GM19193 (cell line): Measurements from ENCODE around the gene KCNQ1OT1.

ENCODE experiments used
- POLR2A ChIP-seq: IDR thresholded peaks from 4 replicates; pipeline ENCODE4 v1.6.1; 2011; ENCODE audit not compliant: insufficient read depth, insufficient read length; ENCODE audit errors: extremely low read depth

The KCNQ1OT1 gene

GRCh38 chr11:2728663-2729332 lies 29.0 kb upstream of the KCNQ1OT1 start:
- no peak for TF ChIP-seq POLR2A

- TF ChIP-seq POLR2A = no peak
Measured at GRCh38 chr11:2728128-2728662, 28.4 kb upstream of the KCNQ1OT1 start.

DNA sequence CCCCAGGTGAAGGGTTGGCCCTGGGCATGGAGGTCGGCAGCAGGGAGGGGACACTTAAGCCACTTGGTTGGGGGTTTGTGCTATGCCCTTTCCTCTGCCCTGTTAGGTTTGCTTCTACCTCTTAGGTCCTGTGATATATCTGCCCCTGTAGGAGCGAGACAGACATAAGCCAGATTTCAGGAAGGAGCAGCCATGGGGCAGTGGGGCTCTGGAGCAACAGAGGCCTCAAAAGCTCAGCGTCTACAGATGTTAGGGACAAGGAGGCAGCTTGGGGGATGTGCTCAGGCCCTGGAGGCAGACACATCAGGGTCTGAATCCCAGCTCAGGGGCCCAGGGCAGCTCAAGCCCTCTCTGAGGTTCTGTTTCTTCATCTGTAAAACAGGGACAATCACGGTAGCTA lies 27.2 kb upstream of the KCNQ1OT1 start:
- TF ChIP-seq POLR2A = no peak

DNA sequence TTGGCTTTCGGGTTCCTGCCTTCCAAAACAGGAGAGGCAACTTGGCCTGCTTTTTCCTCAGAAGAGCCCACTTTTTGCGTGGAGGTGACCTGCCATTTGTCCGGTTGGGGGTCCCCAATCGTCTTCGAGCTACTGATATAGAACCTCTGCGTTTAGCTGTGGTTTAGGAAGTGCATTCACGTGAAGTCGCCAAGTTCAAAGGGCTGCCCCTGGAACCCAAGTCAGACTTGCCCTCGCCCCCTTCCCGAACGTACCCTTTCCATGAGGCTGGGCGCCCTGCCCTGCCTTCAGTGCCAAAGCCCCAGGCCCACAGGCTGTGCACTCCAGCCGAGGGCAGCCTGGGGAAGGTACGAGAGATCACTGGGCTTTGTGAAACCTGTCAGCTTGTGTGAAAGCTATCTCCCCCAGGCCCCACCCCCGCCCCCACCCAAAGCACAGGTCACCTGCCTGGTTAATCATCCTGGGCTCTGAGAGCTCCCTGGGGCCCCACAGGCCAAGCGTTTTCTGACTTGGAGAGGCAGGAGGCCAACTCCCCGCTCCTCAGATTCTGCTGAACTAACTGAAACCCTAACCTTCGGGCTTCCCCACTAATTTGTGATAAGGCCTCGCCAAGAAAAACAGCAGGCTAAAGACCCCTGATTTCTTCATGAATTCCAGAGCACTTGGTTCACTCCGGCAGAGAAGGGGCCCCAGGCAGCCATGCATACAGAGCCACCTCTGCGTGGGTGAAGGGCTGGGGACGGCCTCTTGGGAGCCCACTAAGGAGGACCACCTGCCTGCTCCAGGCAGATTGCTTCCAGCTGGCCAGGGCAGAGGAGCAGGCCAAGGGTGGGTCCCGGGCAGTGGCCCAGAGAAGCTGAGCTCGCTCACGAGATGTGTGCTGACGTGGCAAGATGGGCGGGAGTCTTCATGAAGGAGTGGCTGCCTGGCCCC lies 25.8 kb upstream of the KCNQ1OT1 start:
- no peak for TF ChIP-seq POLR2A

DNA sequence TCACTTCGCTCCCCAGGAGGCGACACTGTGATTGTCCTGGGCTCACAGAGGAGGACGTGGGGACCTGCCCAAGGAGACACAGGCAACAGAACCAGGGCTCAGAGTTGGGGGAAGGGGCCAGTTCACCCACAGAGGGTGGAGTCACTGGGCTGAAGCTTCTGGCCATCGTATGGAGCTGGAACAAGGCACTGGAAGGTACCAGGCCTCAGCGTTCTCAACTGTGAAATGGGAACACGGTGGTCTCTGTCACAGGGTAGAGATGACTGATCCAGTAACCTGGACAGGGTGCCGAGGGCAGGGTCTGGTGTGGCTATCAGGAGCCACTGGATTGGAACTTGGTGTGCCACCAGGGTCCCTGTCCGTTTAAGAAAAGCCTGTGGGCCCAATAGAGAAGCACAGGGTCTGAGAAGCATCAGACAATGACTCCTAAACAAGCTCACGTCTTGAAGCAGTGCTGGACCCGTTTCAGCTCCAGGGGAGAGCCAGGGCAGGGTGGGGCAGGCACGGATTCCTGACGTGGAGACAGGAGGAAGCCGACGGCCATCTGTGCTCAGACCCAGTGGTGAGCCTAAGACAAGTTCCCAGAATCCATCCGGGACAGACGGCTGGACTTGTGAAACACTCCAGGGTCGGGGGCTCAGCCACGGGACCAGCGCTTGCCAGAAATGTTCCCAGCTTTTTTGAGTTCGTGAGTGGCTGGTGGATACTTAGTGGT lies 25.0 kb upstream of the KCNQ1OT1 start:
- no peak for TF ChIP-seq POLR2A

DNA sequence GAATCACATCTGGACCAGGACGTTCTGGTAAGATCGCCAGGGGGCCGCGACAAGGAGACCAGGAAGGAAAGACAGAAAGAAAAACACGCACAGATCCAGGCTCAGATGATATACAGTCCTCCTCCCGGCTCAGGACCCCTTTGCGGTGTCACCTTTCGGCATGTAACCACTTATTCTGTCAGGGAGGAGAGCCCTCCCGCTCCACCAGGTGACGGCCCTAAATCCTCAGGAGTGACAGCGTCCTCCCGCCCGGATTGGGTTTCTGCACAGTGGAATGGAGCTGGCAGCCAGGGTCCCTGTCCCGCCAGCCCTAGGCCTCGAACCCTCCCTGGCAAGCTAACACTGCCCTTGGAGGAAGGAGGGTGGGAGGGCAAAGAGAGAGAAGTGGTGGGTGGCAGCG lies 24.3 kb upstream of the KCNQ1OT1 start:
- TF ChIP-seq POLR2A = no peak

- TF ChIP-seq POLR2A = no peak
Measured at GRCh38 chr11:2722955-2723354, 23.2 kb upstream of the KCNQ1OT1 start.

GRCh38 chr11:2721210-2721916 lies 21.6 kb upstream of the KCNQ1OT1 start:
- TF ChIP-seq POLR2A = no peak

DNA sequence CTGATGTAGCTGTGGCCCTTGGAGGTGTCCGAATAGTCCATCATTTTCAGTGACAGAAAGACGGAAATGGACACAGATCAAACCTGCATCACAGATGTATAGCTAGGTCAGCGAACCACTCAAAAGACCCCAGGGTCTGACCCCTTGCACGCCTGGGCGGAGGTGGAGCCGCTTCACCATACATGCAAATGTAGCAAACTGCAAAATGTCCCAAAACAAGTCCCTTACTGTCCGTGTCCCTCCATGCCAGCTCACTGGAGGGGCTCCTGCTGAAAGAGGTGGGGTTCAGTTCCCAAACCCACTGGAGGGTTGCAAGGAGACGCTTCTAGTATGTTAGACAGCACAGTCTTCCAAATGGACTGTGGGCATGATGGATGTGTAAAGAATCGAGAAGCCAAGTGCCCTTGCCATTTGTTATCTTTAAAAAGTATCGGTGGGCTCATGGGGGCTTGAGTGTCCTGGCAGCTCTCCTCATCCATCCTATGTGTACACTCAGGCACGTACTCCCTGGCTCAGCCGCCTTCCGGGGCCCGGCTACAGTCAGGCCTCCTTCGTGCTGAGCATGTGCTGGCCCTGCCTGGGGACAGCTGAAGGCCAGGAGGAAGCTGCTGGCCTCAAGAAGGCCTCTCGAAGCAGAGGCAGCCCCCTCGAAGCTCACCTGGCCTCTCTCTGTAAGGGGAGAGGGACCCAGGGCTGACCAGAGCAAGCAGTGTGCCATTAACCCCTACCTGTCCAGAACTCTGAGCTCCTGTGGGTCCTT lies 20.2 kb upstream of the KCNQ1OT1 start:
- no peak for TF ChIP-seq POLR2A

DNA sequence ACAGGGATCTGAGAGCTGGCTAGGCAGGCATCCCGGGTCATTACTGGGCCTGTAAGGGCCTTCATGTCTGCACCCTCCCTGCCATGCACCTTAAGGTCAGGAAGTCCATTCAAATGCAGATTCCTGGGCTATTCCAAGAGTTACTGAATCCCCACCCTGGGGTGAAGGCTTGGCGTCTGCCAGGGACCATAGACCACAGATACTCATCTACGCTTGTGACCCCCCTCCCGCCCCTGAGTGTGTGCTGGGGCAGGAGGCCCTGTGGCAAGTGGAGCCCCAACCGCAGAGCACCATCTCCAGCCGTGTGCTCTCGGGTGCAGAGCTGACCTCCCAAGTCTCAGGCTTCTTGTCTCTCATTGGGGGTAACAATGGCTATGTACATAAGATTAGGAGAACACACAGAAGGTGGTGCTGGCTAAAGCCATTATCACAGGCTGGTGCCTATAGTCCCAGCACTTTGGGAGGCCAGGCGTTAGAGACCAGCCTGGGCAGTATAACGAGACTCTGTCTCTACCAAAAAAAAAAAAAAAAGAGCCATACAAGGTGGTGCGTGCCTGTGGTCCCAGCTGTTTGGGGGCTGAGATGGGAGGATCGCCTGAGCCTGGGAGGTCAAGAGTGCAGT lies 19.1 kb upstream of the KCNQ1OT1 start:
- no peak for TF ChIP-seq POLR2A

DNA sequence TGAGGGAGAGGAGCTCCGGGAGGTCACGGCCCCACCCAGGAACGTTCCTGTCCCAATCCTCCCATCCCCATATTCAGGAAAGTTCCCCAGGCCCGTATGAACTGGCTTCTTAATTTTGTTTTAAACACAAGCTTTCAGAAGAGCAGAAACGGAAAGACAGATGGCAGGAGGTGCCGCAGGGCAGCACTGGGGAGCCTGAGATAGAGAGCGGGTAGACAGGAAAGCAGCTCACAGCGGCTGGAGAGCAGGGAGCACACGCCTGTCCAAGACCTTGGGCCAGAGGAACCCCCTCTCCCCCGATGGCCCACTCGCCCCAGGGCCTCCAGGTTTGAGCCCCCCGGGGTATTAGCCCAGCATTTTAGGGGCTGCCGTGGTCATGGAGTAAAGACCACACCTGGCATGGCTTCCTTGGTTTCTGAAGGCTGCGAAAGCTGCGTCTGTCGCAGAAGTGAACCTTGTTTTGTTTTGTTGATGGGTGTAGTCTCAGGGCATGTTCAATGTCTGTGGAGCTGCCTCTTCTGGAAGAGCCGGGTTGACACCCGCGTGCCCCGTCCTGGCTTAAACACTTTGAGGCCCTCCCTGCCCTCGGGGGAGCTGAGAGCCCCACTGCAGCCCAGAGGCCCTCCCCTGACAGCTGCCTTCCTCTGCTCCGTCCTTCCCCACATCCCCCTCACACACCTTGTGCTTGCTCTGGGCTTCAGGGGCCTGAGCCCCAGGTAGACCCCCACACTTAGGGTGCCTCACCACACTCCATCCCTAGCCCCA lies 17.9 kb upstream of the KCNQ1OT1 start:
- no peak for TF ChIP-seq POLR2A

DNA sequence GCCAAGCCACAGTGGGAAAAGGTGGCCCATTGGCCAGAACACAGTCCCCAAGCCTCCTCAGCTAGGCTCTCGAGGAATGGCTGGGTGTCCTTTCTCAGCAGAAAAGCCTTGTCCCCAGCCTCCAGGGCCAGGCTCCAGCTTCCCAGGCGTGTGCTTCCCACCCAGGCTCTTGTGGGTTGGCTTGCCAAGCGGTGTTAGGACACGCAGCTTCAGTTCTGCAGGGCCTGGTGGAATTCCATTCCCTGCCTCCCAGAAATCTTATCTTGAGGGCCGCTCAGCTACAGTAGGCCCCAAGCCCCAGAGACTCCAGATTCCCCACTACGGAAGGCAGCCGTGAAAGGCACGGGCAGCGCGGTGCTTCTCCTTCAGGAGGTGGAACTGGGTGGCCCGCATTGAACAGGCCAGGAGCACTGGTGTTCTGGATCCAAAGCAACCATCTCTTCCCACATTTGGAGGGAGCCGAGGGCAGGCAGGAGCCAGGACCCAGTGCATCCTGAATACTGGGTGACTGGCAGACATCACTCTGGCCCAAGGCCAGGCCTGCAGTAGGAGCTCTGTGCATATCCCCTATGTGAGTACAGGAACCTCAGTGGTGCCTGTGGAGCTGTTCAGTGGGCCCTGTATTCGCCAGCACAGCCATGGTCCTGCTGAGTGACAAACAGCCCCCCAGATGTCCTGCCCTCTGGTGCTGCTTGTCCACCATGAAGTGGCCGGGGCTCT lies 16.7 kb upstream of the KCNQ1OT1 start:
- TF ChIP-seq POLR2A = no peak
